Femur (tissue), 1 donor: ENCODE data around the gene MRPL32.
A peak's percentile ranks its signal among the peaks of the same experiment; 100 is the strongest.

Experiments
- DNase-seq: peaks from one replicate; pipeline ENCODE4 v3.0.0-alpha.2; 2017

Gene MRPL32

DNA sequence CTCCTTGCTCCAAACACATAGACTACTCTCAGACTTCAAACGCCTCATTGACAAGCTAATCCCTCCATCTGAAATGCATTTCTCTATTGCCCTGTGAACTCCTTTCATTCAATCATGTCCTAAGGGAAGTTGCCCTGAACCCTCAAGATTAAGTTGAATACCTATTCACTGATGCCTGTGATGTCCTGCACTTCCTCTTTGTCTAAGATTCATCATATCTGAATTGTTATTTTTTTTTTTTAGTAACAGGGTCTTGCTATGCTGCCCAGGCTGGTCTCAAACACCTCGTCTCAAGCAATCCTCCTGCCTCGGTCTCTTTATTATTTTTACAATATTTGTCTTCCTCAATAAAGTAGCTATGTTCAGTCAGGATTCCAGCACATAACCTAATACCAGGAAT, 3.4 kb upstream of the MRPL32 start:
- DNase-seq: no peak

DNA sequence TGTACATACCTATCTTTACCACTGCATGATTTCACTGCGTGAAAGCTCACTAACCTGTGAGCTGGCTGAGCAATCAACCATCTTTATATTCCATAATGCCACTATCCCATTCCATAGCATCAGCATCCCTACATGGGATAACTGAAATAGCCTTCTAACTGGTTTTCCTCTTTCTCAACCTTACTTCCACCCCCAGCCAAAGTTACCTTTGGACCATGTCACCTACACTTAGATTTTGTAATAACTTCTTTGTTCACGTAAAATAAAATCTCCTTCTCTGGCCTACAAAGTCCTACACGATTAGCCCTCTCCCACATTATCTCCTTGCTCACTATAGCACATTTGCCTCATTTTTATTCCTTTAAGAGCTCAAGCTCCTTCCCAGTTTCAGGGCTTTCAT, 2.7 kb upstream of the MRPL32 start:
- DNase-seq: no peak

DNA sequence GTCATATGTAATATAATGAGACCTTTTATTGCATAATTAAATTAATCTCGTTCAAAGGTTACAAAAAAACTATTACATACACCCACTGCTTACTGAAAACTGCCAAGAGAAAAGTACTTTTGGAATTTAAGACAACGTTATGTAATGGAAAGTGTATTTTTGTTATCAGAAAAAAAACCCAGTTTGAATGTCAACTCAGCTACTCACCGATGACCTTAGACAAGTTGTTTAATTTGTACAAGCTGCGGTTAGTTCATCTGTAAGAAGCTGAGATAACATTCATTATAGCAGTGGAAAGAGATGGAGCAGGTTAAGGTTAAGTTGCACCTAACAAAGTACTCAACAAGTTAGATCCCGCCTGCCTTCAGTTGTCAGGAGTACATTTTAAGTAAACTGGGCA, 1.3 kb upstream of the MRPL32 start:
- DNase-seq: no peak

DNA sequence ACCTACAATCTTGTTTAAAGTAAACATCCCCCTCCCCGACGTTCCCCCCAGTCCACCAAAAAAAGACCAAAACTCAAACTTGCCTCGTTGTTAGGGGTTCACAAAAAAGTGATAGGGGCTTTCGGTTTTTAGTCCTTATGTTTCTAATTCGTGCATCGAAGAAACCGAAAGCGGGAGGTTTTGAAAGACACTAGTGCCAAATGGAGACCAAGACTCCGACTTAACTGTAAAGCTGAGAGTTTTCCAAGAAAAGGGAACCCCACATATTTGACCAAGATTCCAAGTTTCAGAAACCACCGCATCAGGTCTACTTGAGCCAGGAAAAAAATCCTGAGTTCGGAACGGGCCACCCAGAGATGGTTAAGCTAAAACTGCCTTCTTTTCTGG, 736 bp upstream of the MRPL32 start:
- no peak for DNase-seq

DNA sequence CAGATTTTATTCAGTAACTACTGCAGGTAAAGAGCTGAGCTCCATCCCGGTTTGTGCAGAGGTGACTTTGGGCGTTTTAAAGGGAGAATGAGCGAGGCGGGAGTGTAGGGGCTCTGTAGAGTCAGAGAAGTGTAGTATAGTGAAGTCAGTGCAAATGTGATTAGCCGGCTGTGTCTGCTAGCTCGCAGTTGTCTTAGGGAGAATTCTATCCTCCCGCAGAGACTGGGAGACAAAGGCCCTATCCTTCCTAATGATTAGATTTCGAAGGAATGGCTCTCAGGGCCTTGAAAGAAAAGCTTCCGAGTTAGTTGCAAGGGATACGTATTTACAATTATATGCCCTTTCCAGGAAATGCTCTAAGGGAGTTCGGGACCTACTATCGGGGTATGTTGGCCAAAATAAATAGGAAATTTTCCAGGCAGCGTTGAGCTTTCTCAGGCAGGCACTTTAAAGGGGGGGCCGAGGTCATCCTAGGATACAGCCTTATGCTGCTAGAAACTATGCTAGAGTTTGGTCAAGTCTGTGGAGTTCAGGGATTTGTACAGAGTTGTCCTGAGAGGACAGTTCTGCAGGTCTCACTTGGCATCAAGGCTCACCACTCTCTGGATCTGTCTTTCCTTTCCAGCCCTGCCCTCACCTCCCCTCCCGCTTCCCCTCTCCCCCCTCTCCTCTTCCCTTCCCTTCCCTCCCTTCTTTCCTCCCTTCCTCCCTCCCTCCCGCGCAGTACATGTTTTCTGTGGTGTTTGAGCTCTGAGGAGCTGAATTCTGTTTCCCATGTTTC, 825 bp downstream of the MRPL32 start:
- peak; percentile 49 for DNase-seq

DNA sequence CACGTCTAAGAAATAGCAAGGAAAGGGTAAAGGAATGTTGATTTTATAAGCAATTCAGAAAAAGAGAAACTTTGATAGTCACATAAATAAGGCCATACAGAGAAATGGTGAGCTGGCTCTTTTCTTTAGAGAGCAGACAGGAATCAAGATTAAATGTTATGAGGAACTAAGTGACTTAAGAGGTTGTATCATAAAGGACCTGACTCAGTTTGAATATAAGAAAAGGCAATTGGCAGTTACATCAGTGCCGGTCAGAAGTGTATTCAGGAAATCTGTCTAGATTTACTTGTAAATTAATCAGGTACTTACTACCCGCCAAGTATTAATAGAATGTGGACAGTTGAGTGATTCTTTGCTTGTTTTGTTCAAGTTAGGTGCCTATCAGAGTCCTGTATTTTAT, 2.1 kb downstream of the MRPL32 start:
- no peak for DNase-seq

DNA sequence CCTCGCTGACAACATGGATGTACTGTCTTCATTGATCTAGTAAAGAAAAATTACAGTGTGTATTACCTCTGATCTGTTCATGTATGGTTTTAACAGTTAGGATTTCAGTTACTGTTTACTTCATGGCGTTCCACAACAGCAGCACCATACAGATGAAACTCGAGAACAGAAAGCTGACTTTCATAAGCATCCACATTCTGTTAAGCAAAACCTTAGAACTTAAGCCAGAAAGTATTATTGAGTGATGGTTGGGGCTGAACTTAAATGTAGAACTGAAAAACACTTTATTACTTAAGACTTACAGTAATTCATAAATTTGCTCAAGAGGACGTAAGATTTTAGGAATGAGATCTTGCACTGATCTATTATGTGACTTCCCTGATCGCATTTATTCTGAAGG, 3.7 kb downstream of the MRPL32 start:
- DNase-seq: no peak

DNA sequence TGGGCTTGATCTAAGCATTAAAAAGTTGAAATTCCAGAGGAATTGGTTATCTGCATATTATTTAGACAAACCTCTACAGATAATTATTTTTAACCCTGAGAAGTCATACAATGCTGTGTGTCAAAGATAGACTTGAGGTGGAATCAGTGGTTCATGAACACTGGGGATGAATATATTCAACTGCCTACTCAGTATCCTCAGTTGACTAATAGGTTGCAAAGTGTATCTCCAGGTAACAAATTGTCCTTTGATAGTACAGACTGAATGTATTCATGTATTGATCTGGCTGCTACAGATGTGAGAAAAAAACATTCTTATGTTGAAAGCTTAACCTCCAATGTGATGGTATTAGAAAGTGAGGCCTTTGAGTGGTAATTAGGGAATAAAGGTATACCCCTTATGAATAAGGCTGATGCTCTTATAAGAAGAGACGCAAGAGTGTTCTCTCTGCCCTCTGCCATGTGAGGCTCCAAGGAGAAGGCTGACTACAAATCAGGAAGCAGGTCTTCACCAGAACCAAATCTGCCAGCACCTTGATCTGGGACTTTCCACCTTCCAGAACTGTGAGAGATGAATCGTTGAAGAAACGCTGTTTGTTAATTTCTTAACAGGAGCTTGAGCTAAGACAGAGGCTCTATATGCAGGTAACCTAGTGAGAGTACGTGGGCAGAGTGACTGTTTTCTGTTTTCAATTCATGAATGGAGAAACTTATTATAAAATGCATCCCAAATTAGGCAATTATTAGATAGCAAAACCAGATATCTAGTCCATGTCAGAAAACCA, 7.5 kb downstream of the MRPL32 start:
- no peak for DNase-seq

DNA sequence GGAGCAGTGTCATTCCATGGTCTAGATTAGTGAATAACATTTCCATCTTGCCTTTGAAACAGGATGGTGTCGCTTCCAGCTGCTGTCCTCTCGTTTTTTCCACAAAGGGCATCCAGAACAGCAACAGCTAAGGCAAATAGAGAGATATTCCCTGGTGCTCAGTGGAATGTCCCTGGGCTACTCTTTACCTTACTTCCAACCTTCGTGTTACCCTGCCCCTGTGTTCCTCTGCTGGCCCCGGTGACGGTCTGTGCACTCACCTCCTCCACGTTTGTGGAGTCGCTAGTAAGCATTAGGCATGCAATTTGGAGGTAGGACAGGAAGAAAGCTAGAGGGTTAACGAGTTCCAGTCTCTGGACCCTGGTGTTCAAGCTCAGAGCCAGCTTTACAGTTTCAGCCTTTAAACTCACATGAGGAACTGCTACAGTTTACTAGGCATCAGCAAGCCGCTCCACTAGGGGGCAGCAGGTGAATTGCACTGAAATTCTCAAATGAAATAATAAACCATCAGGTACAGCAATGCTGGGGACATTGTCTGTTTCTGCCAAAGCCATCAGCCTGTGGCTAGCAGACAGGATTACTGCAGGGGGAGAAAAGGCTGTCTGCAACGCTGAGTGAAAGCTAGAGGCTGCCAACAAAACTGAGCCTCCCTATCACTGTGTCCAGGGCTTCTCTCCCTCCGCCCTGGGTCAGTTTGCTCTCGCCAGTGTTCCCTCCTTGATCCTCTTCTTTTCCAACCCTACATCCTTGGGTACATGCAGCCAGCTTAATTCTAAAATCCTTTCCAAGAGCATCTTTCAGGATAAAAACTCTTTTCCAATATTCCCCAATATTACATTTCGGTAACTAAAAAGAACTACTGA, 9.0 kb downstream of the MRPL32 start:
- peak; percentile 84 for DNase-seq

DNA sequence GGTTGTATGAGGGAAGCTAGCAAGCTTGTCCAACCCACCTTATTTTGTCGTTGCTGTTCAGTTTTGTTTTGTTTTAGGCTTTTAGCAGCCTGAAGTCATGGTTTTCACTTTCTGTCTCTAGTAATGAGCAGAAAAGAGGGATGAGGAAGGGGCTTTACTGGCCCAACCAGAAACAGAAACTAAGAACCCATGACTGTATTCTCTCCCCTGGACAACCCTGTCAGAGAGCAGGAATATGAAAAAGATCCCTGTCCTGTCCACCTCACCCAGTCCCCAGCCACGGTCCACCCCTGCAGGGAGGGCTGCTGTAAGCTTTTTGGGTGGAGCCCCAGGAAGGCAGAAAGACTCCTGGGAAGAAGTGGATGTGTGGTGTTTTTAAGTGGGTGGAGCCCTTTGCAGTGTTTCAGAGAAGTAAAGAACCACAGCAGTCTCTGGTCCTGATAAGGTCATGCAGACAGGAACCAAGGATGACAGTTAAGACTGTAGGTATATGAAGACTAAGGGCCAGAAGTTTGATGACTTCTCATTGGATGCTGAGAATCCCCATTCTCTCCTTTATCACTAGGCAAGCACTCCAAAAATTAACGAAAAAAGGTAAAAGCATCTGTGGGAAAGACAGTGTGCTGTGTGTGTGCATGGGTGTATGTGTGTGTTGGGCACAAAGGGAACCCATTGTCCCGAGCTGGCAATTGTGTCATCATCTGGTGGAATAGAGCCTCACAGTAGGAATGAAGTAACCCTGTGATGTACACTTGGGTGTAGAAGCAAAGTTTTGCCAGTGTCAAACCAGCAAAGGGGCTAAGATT, 13.8 kb downstream of the MRPL32 start:
- DNase-seq: no peak

DNA sequence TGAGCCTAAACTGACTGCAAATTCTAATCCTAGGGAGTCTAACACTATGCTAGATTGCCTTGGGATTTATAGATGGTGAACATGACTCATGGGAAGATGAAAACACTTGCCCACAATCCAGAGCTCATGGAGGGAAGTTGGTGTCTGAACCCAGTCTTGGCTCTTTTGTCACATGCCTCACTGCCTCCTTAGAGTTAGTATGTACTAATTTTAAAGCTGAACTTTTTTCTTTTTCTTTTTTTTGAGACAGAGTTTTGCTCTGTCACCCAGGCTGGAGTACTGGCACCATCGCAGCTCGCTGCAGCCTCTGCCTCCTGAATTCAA, 14.4 kb downstream of the MRPL32 start:
- DNase-seq: no peak

DNA sequence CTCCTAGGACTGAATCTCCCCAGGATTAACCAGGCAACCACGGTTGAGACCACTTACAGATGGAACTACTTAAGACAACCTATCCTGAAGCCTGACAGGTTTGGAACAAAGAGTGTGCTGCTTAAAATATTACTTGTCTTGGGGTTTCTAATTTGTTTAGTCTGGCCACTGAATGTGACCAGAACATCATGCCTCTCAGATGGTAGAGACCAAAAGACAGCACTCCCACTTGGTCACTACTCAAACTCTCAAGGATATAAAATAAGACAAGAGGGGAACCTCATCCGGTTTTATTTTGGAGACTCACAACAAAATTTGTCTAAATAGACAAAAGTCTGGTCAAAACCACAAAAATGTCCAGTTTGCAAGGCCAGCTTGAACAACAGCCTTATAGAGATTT, 15.3 kb downstream of the MRPL32 start:
- no peak for DNase-seq

DNA sequence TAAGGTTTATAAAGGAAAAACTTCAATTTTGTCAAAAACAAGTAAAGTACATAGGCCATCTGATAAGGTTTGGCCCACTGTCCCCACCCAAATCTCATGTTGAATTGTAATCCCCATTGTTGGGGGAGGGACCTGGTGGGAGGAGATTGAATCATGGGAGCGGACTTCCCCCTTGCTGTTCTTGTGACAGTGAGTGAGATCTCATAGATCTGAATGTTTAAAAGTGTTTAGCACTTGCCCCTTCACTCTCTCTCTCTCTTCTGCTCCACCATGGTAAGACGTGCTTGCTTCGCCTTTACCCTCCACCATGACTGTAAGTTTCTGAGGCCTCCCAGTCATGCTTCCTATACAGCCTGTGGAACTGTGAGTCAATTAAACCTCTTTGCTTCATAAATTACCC, 18.2 kb downstream of the MRPL32 start:
- no peak for DNase-seq

DNA sequence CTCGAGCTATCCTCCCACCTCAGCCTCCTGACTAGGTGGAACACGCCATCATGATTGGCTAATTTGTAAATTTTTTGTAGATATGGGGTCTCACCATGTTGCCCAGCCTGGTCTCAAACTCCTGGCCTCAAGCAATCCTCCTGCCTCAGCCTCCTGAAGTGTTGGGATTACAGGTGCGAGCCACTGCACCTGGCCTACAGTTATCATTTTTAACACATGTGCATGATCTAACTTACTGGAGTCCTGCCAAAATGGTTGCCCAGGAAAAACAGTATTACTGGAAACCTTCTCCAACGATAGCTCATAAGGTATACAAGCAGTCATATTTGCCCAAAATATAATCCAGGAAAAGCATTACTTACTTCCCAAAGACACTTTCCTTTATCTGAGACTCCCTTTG, 20.2 kb downstream of the MRPL32 start:
- DNase-seq: no peak

DNA sequence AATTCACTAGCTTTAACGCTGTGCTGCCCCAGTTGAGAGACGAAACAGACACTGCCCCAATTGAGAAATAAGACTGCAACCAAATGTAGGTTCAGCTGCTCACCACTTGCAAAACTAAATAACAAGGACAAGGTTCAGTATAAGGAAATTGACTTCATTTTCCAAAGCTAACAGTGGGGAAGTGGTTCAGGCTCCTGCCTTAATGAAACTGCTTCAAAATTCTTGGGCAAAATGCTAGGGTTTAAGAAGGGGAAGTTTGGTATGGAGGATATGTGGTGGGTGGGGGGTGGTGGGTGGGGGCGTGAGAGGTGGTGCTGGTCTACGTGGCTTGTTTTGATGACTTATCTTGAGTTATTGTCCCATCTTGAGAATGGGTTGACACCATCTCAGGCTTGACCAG, 21.8 kb downstream of the MRPL32 start:
- DNase-seq: no peak

DNA sequence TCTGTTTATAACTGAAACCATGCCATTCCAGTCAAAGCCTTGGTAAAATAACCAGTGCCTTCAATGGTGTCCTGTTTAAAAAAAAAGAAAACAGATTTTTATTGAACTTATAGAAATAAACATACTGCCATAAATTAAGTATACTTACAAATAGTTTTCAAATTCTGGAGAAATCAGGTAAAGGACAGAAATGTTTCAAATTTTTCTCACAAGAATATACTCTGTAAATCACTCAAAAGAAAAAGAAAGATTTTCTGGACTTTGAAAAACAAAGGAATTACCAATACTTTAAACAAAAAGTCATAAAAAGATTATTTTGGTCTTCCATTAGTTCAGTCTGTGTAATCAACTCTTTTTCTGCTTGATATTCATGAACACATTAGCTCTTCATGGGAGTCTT, 23.9 kb downstream of the MRPL32 start:
- no peak for DNase-seq

DNA sequence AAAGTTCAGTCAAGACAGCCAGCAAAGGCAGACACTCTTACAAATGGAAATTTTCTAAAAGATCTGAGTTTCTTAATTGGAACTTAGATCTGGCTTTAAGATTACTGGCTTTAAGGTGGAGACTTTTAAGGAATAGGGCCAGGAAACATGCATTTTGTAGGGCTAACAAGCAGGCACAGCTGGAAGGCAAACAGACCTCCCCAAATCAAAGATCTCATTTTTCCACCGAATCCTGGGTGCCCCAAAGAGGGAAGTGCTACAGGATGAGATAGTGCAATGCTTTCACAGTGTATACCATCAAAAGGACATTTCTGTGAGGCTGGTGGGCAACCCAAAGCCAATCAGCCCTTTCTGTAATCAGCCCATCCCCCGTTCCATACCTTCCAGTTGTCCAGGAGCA, 27.4 kb downstream of the MRPL32 start:
- DNase-seq: no peak

DNA sequence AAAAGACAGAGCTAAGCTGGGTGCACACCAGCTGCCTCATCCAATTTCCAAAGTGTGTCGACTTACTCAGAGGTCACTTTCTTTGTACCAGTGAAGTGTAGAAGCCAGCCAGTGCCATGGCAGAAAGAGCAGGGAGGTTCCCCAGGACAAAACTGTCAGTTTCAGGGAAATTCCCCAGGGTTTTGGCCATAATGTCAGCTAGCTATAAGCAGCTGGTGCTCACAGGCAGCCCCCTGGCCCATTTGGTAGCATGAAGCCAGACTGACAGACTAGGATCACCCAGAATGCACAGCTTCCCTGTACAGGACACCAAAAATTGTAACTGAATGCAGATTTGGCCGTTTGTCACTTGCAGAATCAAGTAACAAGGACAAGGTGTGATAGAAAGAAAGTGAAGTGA, 28.6 kb downstream of the MRPL32 start:
- no peak for DNase-seq

DNA sequence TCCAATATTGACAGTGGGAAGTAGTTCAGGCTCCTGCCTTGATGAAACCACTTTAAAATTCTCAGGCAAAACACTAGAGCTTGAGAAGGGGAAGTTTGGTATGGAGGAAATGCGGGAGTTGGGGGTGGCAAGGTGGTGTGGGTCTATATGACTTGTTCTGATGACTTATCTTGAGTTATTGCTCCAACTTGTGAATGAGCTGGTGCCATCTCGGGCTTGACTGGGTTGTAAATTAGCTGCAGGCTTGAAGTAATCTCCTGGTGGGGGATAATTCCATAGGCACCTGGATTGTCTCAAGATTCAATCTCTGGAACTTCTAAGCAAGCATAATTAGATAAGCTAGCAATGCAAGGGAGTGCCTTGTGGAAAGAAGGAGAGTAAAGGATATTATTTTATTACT, 29.0 kb downstream of the MRPL32 start:
- no peak for DNase-seq

DNA sequence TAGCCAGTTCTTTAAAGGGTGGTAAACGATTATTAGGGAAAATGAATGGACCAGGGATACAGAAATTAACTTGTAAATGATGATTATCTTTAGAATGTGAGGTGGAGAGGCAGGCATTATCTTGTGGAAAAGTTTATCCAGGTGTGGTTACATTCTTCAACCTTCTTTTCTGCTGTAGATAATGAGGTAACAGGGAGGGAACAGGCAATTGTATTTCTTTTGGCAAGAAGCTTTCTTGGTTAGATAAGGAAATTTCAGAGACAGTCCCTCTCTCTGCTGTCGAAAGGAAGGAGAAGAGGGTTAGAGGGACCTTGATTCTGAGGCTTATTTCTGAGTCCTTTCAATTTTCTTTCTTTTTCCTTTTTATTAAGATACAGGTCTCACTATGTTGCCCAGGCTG, 32.1 kb downstream of the MRPL32 start:
- no peak for DNase-seq

DNA sequence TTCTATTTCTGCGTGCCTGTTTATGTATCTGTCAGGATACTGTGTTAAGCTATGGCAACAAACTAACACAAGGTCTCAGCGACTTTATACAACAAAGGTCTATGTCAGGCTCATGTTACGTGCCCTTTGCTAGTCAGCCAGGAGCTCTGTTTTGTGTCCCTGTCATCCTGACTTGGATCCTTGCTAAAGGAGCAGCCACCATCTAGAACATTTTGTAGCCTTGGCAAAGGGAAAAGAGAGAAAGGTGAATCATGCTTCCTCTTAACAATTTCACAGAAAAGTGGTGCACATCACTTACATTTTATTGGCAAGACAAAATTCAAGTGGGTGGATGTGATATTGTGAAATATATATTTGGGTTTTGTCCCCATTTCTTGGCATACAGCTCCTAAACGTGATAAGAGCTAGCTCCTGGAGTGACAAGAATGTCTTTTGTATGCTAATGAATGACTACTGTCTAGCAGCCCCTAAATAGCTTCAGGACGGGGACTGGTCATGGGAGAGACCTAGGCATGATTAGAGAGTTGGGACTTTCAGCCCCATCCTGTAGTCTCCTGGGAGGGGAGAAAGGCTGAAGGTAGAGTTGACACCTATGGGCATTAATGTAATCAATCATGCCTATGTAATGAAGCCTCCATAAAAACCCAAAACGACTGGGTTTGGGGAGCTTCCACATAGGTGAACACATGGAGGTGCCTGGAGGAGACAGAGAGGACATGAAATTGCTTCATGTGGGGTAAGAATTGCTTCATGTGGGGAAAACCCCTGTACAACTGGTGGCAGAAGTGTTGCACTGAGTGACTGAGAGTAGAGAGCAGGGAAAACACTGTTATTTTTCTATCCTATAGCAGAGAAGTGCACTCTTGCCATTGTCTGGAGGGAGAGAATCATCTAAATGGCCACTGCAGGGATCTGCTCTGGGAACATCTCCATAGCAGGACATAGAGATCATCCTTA, 33.0 kb downstream of the MRPL32 start:
- DNase-seq: no peak

DNA sequence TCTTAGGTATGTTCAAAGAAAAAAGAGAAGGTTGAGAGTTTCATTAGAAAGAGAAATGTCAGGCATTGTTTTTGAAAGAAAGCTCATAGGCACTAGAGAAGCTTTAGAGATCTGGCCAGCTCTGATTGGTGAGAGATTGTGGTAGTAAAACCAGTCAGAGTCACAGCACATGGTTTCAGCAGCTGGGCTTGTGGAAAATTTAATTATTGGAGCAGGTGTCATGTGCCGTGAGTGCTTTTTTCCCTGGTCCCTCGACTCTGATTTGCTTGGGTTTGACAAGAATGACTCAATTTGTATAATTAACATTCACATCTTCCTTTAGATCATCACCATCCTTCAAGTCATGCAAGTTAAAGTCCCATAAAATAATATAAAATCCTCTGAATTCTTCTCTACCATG, 35.2 kb downstream of the MRPL32 start:
- DNase-seq: no peak
